AG08395 (cell line): ENCODE data around the gene TLL2.

ENCODE experiments used
- DNase-seq: peaks from one replicate; pipeline ENCODE4 v3.0.0; 2012; ENCODE audit warnings: mixed read lengths, low spot score

Gene TLL2

DNA sequence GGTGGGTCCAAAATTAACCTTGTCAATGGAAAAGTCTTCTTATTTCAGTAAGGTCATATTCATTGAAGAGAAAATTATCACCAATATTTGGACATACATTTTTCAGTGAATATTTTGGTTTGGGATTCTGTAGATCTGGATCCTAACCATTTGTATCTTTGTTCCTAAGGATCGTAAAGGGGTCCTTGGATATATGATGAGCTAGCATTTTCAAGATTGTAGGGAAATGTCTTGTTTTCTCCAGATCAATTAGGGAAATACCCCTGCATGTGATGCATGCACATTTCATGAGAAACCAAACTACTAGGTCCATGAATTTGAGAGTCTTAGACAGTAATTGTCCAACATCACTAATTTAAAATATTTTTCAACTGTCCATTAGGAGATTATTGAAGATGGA lies 191.5 kb downstream of the TLL2 start:
- DNase-seq = no peak

- DNase-seq = no peak
Measured at GRCh38 chr10:96321822-96322221, 191.9 kb downstream of the TLL2 start.

DNA sequence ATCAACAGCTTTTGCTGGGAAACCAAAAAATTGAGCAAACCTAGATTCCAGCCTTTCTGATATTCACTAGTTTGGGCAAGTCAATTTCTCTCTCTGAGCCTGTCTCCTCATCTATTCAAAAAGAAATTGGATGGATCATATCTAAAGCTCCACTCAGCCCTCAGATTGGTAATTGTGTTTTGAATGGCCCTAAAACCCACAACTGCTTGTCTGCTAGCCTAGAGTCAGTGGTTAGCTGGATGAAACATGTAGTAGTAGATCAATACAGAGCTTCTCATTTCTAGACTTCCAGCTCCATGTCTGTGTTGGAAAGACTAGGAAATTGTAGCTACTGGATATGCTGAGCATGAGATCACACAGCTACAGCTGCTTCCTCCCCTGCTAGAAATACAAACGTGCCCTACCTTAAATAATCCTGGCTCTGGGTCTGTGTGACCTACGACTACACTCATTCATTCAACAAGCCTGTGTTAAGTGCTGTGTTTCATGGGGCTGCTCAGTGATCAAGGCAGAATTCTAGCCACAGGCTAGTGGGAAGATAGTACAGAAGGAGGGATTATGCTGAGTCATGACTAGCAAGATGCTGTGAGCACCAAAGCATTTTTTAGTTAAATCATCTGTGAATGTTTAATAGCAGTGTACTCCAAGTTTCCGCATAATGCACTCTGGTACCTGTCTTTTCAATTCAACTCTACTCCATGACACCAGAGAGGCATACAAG lies 193.8 kb downstream of the TLL2 start:
- no peak for DNase-seq

GRCh38 chr10:96317067-96317833 lies 196.5 kb downstream of the TLL2 start:
- DNase-seq = no peak
